PC-9 (cell line): ENCODE results near the gene PRR15L.

Source experiments
- EZH2 ChIP-seq: fragments of 200-600 bp; sonication (generic); IDR thresholded peaks from 2 replicates; pipeline ENCODE4 v1.8.0; 2017; ENCODE audit warnings: antibody characterized with exemption, low read depth
- TF ChIP-seq, protein P1 (sequence below): fragments of 200-600 bp; sonication (generic); conservative IDR thresholded peaks from 2 replicates; pipeline ENCODE4 v1.6.1; 2017; ENCODE audit warnings: mixed run types, antibody characterized with exemption, mild to moderate bottlenecking, moderate library complexity

- TF ChIP-seq EZH2 = no peak
- TF ChIP-seq, protein P1, sequence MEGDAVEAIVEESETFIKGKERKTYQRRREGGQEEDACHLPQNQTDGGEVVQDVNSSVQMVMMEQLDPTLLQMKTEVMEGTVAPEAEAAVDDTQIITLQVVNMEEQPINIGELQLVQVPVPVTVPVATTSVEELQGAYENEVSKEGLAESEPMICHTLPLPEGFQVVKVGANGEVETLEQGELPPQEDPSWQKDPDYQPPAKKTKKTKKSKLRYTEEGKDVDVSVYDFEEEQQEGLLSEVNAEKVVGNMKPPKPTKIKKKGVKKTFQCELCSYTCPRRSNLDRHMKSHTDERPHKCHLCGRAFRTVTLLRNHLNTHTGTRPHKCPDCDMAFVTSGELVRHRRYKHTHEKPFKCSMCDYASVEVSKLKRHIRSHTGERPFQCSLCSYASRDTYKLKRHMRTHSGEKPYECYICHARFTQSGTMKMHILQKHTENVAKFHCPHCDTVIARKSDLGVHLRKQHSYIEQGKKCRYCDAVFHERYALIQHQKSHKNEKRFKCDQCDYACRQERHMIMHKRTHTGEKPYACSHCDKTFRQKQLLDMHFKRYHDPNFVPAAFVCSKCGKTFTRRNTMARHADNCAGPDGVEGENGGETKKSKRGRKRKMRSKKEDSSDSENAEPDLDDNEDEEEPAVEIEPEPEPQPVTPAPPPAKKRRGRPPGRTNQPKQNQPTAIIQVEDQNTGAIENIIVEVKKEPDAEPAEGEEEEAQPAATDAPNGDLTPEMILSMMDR = no peak
Measured at GRCh38 chr17:47957591-47958490, at the start of gene PRR15L.
